Posterior vena cava (tissue), 2 donors: ENCODE measurements around the gene COQ10B. TPM values are rescaled to one million over a fixed set of nuclear protein-coding genes. Genes with fewer than 3 reads are reported as not detected.

ENCODE experiments used
- DNase-seq: peaks from one replicate; pipeline ENCODE4 v3.0.0-alpha.2; 2020; ENCODE audit warnings: low spot score
- intact Hi-C, 2 donors: fragments of 100-400 bp; cut with DNase I; formaldehyde crosslinking; loops; one replicate each; pipeline versions ENCODE4 v1.14.1 to v1.14.2; 2022 to 2023
- total RNA-seq, 2 donors: library from RNA; stranded (reverse); fragmentation: NEBNext Ultra II Directional; extraction: Animal tissue kit (Norgen Biotek cat#: 25700); gene quantifications; one replicate each; pipeline ENCODE4 v1.2.1, GENCODE V29; 2021
- donor health status: DM: yes; HTN: yes; CAD: no.
- donor health status: DM: yes; HTN: yes; CAD: no.

COQ10B gene
- total RNA-seq, 2 donors from 2014 or later = 29.5 to 42.9 TPM

DNA sequence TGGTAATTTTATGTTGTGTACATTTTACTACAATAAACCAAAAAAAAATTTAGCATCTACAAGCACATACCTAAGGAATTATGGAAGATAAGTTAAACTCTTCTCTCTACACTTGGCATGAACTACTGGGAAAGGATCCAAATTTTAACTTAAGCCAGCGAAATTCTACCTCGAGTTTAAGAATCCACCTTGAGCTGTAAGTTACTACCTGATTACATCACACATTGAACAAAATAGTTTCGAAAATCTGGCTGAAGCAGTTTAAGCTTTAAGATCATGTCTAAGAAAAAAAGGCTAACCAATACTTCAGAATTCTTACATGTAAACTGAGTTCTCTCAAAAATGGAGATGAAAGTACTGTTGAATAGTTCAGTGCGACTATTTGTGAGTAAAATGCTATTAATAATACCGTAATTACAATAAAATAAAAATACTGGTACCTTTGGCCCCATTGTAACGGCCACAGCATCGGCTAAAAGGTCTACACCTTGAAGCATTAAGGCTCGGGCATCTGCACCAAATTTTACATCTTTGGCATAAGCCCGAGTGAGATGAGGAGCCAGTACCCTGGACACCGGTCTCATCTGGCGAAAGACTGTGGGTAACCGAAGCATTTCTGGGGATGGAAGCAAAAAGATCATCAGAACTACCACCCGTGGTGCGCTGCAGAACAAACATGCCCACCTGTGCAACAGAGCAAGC is 45.0 kb downstream of the COQ10B start:
- no peak for DNase-seq
- intact Hi-C loops = no loop called here

DNA sequence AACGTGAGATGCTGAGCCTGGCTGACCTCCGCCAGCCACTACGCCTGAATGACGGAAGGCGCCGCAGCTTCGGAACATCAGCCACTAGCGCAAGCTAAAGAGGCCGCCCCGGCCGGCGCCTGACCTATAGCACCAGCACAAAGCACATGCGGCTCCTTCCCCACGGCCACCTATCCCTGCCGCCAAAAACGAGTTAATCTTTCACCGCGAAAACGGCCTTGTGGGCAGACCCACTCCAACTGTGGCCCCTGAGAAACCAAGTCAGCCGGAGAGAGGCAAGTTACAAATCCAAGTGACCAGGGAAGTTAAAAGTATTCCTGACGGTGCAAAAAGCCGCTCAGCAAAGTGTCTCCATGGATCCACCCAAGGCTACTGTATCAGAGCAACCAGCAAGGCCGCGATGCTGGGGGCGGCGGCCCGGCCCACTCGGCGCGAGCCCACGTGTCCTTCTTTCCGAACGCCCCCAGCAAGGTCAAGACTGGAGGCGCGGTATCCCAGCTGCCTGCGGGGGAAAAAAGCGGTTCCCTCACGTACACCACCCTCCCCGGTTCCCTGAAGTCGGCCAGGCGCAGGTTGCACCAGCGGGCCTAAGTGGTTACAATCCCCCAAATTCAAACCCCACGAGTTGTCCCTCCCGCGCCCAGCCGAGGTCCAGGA is 45.7 kb downstream of the COQ10B start:
- intact Hi-C loops = no loop called here
- DNase-seq = peak; percentile 92

DNA sequence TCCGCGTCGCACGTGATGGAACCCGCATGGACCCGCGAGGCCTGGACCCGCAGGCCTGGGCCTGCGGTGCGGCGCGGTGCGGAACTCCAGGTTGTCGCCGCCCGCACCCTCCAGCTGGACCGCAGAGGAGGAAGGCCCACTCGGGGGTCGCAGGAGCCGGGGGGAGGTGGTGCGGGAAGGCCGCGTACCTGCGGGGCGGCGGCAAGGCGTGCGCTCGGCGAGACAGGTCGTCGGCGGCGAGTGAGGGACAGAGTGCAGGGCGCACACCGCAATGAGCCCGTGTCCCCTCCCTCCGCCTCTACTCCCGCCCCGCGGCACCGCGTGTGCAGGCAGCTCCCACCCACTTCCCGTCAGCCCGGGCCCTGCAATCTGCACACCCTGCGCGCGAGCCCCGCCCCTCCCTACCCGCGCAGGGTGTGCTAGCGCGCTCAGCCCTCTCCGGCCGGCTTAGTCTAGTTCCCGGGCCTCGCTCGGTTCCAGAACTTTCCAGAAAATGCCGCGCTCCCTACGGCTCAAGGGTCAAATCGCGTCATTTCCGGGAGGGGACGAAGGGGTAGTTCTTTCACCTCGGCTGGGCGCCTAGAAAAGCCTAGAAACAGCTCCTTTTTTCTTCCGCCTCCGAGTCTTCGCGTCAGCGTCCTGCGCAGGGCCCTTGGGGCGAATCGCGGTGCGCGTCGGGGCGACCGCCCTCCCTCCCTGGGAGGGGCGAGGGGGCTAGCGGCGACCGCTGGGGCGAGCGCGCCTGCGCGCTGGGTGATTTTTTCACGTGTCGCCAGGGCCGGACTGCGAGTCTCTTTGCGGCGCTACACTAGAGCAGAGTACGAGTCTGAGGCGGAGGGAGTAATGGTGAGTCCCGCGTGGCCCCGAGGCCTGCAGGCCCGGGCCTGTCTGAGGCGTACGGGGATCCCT is 46.5 kb downstream of the COQ10B start, which contains the start of the genes HSPD1 and HSPE1:
TSS of gene HSPD1 (minus strand) at position 247 of the 909 bp plus-strand sequence. CDS start 992 bp downstream, outside the sequence.
TSS of gene HSPE1 (plus strand) at position 786 of the 909 bp plus-strand sequence. CDS start at position 844, 58 bp downstream.
- intact Hi-C loops = no loop called here
- DNase-seq = peak; percentile 99

DNA sequence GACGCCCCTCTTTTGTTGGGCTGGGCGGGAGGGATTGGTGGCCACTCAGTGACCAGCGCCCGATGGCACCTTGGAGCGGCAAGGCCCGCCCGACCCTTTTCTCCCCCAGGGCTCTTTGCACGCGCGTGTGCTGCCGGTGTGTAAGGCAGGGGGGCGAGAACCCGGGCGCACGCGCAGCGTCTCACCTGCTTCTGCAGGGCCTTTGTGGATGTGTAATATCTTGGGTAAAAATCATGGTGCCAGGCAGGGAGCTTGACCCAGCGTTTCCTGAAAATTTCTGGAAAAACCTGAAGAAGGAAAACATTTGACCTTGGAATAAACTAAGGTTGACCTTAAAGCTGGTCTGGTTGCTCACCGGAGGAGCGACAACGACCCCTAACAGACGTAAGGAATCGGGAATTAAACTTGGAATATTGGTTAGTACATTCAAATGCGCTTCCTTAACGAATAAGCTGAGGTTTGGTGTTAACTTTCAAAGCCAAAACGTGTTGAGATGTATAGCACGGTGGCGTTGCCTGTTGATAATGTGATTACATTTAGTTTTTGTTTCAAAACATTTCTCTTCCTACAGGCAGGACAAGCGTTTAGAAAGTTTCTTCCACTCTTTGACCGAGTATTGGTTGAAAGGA is 47.3 kb downstream of the COQ10B start:
- intact Hi-C loops = no loop called here

DNA sequence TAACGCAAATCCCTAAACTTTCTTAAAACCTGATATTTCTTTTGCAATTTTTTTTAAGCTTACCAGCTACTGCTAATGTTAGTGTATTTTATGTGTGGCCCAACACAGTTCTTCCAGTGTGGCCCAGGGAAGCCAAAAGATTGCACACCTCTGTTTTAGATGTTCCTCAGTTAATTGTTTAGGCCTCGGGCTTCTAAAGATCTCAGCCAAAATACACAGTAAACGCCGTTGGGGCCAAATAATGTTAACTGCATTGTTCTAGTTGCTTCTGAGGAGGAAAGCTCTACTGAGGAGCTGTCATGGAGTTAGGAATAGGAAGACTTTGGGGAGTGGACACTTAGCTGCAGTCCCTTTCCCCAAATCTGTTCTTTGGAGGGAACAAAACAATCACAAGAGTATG is 48.8 kb downstream of the COQ10B start:
- intact Hi-C loops = no loop called here
- no peak for DNase-seq

More for the DNA sequence above, 47.3 kb downstream of the COQ10B start:
- no peak for DNase-seq

DNA sequence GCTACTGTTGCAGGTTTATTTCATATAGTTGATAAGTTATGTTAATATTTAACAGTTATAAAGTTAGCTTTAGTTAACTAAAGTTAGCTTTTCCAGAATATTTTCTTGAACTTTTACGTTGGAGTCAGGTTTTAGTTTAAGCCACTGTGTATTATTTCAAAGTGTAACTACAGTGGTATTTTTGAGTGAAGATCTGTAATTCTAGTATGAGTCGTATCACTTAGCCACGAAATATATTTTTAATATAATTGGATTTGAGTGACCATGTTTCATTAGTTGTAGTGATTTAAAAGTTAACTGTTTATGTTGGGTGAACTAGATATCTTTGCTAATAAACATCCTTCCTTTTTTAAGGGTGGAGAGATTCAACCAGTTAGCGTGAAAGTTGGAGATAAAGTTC is 49.3 kb downstream of the COQ10B start:
- intact Hi-C loops = no loop called here
- no peak for DNase-seq

DNA sequence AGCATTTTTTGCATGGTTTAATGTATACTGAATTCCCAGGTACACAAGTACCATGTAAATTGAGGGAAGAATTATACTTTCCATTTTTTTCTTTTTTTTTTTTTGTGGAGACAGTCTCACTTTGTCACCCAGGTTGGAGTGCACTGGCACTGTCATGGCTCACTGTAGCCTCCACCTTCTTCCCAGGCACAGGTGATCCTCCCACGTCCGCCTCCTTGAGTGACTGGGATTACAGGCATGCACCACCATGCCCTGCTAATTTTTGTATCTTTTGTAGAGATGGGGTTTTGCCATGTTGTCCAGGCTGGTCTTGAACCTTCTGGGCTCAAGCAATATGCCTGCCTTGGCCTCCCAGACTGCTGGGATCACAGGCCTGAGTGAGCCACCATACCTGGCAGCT is 50.6 kb downstream of the COQ10B start:
- intact Hi-C loops = no loop called here
- peak; percentile 17 for DNase-seq

DNA sequence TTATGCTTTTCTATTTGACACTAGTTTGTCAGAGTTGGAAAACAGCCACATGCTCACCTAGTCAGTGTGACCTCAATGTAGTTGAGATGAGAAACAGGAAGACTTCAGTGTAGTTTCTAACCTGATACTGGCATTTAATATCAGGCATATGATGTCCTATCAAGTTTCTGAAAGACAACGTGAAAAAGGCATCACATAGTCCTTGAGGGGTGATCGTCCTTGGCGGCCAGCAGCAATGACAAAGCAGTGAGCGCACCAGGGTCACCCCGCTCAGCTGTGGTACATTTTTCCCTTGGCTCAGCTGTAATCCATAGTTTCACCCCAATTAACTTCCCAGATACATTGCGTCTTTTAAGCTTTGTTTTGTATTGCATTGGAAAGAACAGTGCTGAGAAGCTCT is 51.2 kb downstream of the COQ10B start:
- peak; percentile 31 for DNase-seq
- intact Hi-C loops = no loop called here

DNA sequence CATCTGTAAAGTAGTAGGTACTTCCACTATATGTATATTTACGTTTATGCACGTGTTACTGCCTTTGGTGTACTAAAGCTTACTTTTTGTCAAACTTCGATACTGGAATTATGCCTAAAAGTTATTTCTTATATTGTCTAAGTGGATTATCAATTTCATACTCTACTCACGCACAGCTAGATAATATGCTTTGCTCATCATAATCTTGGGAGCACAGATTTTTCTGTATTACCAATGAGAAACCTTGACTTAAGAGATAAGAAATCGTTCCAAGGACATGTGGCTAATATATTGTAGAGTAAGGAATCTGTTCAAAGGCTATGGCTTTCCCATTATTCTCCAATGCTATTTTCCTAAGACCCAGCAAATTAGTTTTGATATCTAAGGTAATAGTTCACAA is 53.3 kb downstream of the COQ10B start:
- no peak for DNase-seq
- intact Hi-C loops = no loop called here

DNA sequence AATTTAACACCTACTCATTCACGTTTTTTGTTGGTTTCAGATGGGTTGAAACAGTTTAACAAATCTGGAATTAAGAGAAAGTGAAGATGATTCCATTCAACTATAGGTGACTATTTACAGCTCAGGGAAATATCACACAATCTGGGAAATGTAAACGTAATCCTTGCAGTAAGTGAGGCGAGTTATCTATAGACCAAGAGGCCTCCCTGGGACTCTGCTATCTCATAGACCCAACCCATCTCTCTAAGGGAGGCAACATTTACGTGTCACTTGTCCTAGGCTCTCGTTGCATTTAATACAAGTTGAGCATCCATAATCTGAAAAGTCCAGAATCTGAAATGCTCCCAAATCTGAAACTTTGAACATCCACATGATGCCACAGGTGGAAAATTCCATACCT is 60.6 kb downstream of the COQ10B start:
- DNase-seq = no peak

DNA sequence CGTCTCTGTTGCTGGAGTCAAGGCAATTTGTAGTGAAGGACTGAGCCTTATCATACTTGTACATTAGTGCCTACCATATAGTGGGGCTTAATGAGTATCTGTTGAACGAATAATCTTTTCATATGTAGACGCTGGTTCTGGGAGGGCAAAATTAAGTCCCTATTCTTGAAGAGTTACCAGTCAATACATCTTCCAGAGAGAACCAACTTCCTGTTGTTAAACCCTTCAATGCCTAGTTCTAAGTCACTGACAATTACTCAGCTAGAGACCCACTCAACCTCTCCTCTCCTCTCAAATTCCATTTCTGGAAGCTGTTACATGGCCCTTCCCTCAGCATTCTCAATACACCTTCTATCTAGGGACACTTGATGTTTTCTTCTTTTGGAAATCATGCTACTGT is 61.4 kb downstream of the COQ10B start:
- intact Hi-C loops = loop anchor here in 1 of 2 donors (10.0 kb wide), 2 partner anchors 190 to 260 kb away; partner anchors contain the start of gene MARS2

More for the DNA sequence above, 60.6 kb downstream of the COQ10B start:
- intact Hi-C loops = loop anchor here in 1 of 2 donors (10.0 kb wide), 2 partner anchors 191 to 261 kb away; partner anchors contain the start of gene MARS2

DNA sequence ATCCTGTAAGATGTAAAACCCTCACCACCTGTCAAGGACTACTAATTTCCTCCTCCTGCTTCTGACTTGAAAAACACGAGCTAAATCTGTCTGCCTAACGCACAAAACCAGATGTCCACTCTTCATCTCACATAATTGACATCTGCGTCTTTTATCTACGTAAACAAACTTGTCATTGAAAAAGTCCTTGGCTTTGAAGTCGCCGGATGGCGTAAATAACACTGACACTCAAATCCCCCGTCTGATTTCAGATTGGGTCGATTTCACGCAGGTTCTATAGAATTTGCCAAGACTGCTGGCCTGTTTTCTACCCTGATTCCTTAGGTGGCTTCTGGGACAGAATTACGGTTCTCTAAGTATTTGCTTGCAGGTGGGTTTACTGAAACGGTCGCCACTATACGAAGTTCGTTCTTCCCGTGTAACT is 62.0 kb downstream of the COQ10B start:
- no peak for DNase-seq
- intact Hi-C loops = loop anchor here in 1 of 2 donors (10.0 kb wide), 2 partner anchors 189 to 259 kb away; partner anchors contain the start of gene MARS2

More for the DNA sequence above, 61.4 kb downstream of the COQ10B start:
- DNase-seq = no peak

DNA sequence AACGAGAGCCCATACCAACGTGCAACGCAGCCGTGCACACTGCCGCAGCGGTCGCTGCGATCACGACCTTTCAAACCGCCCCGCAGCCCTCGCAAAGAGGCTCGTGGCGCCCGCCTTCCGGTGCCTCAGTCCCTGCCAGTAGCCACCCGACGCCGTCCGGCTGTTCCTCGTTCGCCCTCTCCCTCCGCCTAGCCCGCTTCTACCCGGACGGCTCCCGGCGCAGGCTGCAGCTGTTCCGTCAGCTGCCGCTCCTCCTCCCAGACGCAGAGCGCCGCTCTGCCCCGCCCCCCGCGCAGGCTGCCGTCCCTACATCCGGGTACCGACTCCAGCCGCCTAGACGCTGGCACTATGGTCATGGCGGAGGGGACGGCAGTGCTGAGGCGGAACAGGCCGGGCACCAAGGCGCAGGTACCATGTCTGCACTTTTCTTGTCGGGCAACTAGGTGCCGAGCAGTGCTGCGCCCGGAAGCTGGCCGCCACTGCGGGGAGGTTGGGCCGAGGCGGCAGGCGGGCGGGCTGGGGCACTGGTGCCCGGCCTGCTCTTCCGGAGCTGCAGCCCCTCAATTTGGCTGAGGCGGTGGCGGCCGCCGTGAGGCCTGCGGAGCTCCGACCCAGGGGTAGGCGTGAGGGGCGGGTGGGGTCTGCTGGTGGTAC is 62.5 kb downstream of the COQ10B start, which contains the start of gene MOB4:
TSS of gene MOB4 (plus strand) at position 328 of the 654 bp plus-strand sequence. CDS start at position 349, 21 bp downstream.
- DNase-seq = peak; percentile 99
- intact Hi-C loops = loop anchor here in 1 of 2 donors (10.0 kb wide), 2 partner anchors 189 to 259 kb away; partner anchors contain the start of gene MARS2

DNA sequence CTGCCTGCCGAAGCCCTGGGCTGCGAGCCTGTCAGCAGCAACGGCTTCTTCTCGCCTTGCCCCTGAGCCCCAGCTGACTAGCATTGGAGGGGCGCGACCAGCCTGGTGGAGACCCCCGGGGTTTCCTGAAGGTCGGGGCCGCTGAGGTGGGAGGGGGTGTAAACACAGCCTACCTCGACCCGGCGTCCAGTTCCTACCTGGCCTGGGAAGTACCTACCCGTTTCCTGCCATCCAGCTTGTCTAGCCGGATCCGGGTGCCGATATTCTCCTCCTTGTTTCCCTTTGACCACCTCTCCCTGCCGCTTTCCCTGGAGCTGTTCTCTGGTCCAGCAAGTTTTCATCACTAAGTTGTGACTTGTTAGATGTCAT is 63.0 kb downstream of the COQ10B start:
- intact Hi-C loops = loop anchor here in 1 of 2 donors (10.0 kb wide), 2 partner anchors 188 to 258 kb away; partner anchors contain the start of gene MARS2
- DNase-seq = no peak

DNA sequence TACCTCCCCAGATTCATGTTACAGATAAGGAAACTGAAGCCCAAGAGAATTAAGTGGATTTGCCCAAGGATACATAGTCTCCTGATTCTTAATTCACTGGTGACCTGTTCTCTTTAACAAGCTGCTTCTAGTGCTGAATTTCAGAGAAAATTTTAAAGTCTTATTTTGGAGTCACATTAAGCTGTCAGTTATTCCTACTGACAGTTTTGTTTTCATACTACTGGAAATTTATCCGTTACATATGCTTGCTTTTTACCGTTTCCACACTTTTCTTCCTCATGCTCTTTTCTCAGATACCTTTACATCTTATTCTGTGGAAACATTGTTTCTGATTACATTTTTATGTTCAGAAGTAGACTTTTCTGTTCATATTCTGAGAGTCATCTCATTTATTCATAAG is 63.8 kb downstream of the COQ10B start:
- DNase-seq = no peak
- intact Hi-C loops = loop anchor here in 1 of 2 donors (10.0 kb wide), 2 partner anchors 188 to 258 kb away; partner anchors contain the start of gene MARS2
